Measurements from ENCODE around the gene LRTM2.

GRCh38 chr12:1857821-1858220 is 37.5 kb downstream of the LRTM2 start:
- TF ChIP-seq CTCF (IDR thresholded peaks at IDR 0.05) (no peak), POLR2A (IDR thresholded peaks at IDR 0.05) (no peak), EP300 (IDR thresholded peaks at IDR 0.05) (no peak), POLR2AphosphoS5 (IDR thresholded peaks at IDR 0.05) (no peak)

Data from gastroesophageal sphincter (tissue), 3 donors.